DOHH2 (cell line): Measurements from ENCODE around the gene ZNF280D.

ENCODE experiments used
- H3F3A ChIP-seq: fragments of 200-600 bp; sonication (generic), shearing (Covaris generic); 2 replicates; pipeline ENCODE4 v1.6.0; 2016; ENCODE audit warnings: antibody characterized with exemption, mild to moderate bottlenecking; ENCODE audit not compliant: control insufficient read depth, insufficient read depth
- H3K27ac ChIP-seq: fragments of 200-600 bp; sonication (generic); 2 replicates; pipeline ENCODE4 v1.5.1; 2014; ENCODE audit warnings: low read depth, mild to moderate bottlenecking, low read length, moderate library complexity
- H3K27me3 ChIP-seq: fragments of 200-600 bp; sonication (generic); 2 replicates; pipeline ENCODE4 v1.6.1; 2014; ENCODE audit warnings: mild to moderate bottlenecking, low read length, mixed read lengths; ENCODE audit not compliant: control insufficient read depth
- H3K36me3 ChIP-seq: fragments of 200-600 bp; sonication (generic); 2 replicates; pipeline ENCODE4 v1.6.1; 2014; ENCODE audit warnings: mild to moderate bottlenecking, low read length, moderate library complexity, mixed read lengths; ENCODE audit not compliant: control insufficient read depth
- H3K4me1 ChIP-seq: fragments of 200-600 bp; sonication (generic); 2 replicates; pipeline ENCODE4 v1.6.1; 2014; ENCODE audit warnings: mild to moderate bottlenecking, low read length, mixed read lengths; ENCODE audit not compliant: control insufficient read depth
- H3K4me2 ChIP-seq: fragments of 200-600 bp; sonication (generic); 2 replicates; pipeline ENCODE4 v1.6.0; 2014; ENCODE audit warnings: mild to moderate bottlenecking, low read length, moderate library complexity
- H3K4me3 ChIP-seq: fragments of 200-600 bp; sonication (generic); 2 replicates; pipeline ENCODE4 v1.5.1; 2014; ENCODE audit warnings: mild to moderate bottlenecking, low read length, mixed read lengths
- H3K79me2 ChIP-seq: fragments of 200-600 bp; sonication (generic); 2 replicates; pipeline ENCODE4 v1.6.1; 2014; ENCODE audit warnings: mild to moderate bottlenecking, low read length, mixed read lengths; ENCODE audit not compliant: control insufficient read depth
- H3K9me2 ChIP-seq: fragments of 200-600 bp; sonication (generic); replicated peaks from 2 replicates; pipeline ENCODE4 v1.6.1; 2014; ENCODE audit warnings: mild to moderate bottlenecking, low read length, mixed read lengths; ENCODE audit not compliant: control insufficient read depth
- H3K9me3 ChIP-seq: fragments of 200-600 bp; sonication (generic); 2 replicates; pipeline ENCODE4 v1.6.1; 2014; ENCODE audit warnings: antibody characterized with exemption, low read length, mixed read lengths; ENCODE audit not compliant: control insufficient read depth, insufficient read depth
- H4K20me1 ChIP-seq: fragments of 200-600 bp; sonication (generic); 2 replicates; pipeline ENCODE4 v1.6.0; 2014; ENCODE audit warnings: low read depth, mild to moderate bottlenecking, antibody characterized with exemption, low read length, moderate library complexity; ENCODE audit not compliant: control insufficient read depth, insufficient read depth
- CTCF ChIP-seq: fragments of 200-600 bp; sonication (generic); IDR thresholded peaks from one replicate; pipeline ENCODE4 v1.5.1; 2014; ENCODE audit warnings: antibody characterized with exemption, mild to moderate bottlenecking, low read depth, low read length; ENCODE audit not compliant: poor library complexity, severe bottlenecking
- EZH2phosphoT487 ChIP-seq: fragments of 200-600 bp; sonication (generic); IDR thresholded peaks from 2 replicates; pipeline ENCODE4 v1.6.1; 2017; ENCODE audit warnings: borderline replicate concordance, mild to moderate bottlenecking, antibody characterized with exemption, low read length, moderate library complexity, mixed read lengths

The ZNF280D gene

DNA sequence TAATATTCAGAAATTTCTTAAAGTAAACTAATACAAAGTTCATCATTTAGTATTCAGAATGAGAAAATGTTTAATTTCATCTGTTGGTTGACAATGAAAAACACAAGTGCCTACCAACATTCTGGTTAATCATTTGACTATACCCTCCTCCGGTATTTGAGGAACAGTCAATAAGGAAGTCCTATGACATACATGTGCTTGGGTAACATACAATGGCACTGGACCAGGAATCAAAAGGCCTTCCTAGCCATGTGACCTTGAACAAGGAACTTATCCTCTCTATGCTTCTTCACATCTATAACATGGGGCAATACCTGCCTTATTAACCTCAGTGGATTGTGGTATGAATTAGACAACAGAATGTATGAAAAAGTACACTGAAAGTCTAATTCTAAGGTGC is 65.8 kb downstream of the ZNF280D start:
- Histone ChIP-seq H3K79me2 (no peaks in the 10 kb centered on the region), H3K4me2 (no peak overlapping the region), H3K27me3 (no peaks in the 10 kb centered on the region), H3F3A (peaks cover 2% of the 10 kb centered on the region), H3K9me2 (no peaks in the 10 kb centered on the region), H3K4me3 (no peak overlapping the region), H3K9me3 (no peaks in the 10 kb centered on the region), H3K27ac (no peak overlapping the region), H4K20me1 (no peaks in the 10 kb centered on the region), H3K36me3 (peaks cover 27% of the 10 kb centered on the region), H3K4me1 (no peaks in the 10 kb centered on the region)
- TF ChIP-seq EZH2phosphoT487 (no peak), CTCF (no peak)

GRCh38 chr15:56660943-56661342 is 72.4 kb downstream of the ZNF280D start:
- H3K27ac ChIP-seq: no peak overlapping the region

GRCh38 chr15:56659197-56659596 is 74.1 kb downstream of the ZNF280D start:
- Histone ChIP-seq H3F3A (no peaks in the 10 kb centered on the region), H4K20me1 (no peaks in the 10 kb centered on the region), H3K9me3 (no peaks in the 10 kb centered on the region), H3K27ac (no peak overlapping the region), H3K79me2 (no peaks in the 10 kb centered on the region), H3K9me2 (no peaks in the 10 kb centered on the region), H3K27me3 (no peaks in the 10 kb centered on the region), H3K4me2 (no peak overlapping the region), H3K4me3 (no peak overlapping the region), H3K4me1 (no peaks in the 10 kb centered on the region), H3K36me3 (peaks cover 9% of the 10 kb centered on the region)
- TF ChIP-seq CTCF (no peak), EZH2phosphoT487 (no peak)

More at GRCh38 chr15:56660943-56661342, 72.4 kb downstream of the ZNF280D start:
- Histone ChIP-seq H3K9me2 (no peaks in the 10 kb centered on the region), H3K27me3 (no peaks in the 10 kb centered on the region), H3K4me1 (no peaks in the 10 kb centered on the region), H3K79me2 (no peaks in the 10 kb centered on the region), H3K4me3 (no peak overlapping the region), H3K9me3 (no peaks in the 10 kb centered on the region), H3F3A (no peaks in the 10 kb centered on the region), H4K20me1 (no peaks in the 10 kb centered on the region), H3K4me2 (no peak overlapping the region), H3K36me3 (peaks cover 23% of the 10 kb centered on the region)
- TF ChIP-seq CTCF: no peak
- no peak for TF ChIP-seq EZH2phosphoT487

- no peaks in the 10 kb centered on the region for H3K4me1 ChIP-seq
- H3K9me2 ChIP-seq: no peaks in the 10 kb centered on the region
- no peaks in the 10 kb centered on the region for H3F3A ChIP-seq
- H4K20me1 ChIP-seq: no peaks in the 10 kb centered on the region
- H3K27ac ChIP-seq: no peak overlapping the region
- H3K27me3 ChIP-seq: no peaks in the 10 kb centered on the region
- H3K4me3 ChIP-seq: no peak overlapping the region
- H3K4me2 ChIP-seq: no peak overlapping the region
- peaks cover 5% of the 10 kb centered on the region; the same call in 1 of the 2 replicates for H3K36me3 ChIP-seq
- TF ChIP-seq CTCF (no peak), EZH2phosphoT487 (no peak)
- no peaks in the 10 kb centered on the region for H3K9me3 ChIP-seq
- H3K79me2 ChIP-seq: no peaks in the 10 kb centered on the region
Measured at GRCh38 chr15:56654624-56655023, 78.7 kb downstream of the ZNF280D start.
